ENCODE measurements around the gene IP6K3.

GRCh38 chr6:33672808-33673207 is 73.9 kb downstream of the IP6K3 start:
- TF ChIP-seq CTCF (IDR thresholded peaks at IDR 0.05; ENCODE audit: low read depth, low read length) (no peak), EZH2phosphoT487 (IDR thresholded peaks at IDR 0.05; ENCODE audit: low read depth) (no peak)

Measured in OCI-LY3 (cell line).